Thymus (tissue), 2 donors: ENCODE measurements around the gene CDC42EP1. TPM values are rescaled to one million over a fixed set of nuclear protein-coding genes. Genes with fewer than 3 reads are reported as not detected.

Experiments used
- polyA plus RNA-seq: library from polyadenylated mRNA; stranded (reverse); fragments of 200-250 nt; gene quantifications from one replicate; pipeline ENCODE4 v1.2.3, GENCODE V29; 2013
- total RNA-seq: library from RNA; stranded (reverse); fragments of 120-200 nt; gene quantifications from one replicate; pipeline ENCODE4 v1.2.4, GENCODE V29; 2013
- donor health status: healthy.

CDC42EP1 gene
- total and polyA plus RNA-seq, 2 donors: 1.7 to 5.8 TPM

Other genes with a start within 250 kb of the CDC42EP1 start
- 0.28 TPM for gene ELFN2, start 133.0 kb upstream of the CDC42EP1 start, total RNA-seq
- 1.5 TPM for gene ELFN2, start 133.0 kb upstream of the CDC42EP1 start, polyA plus RNA-seq
- gene MFNG, start 74.1 kb upstream of the CDC42EP1 start, total RNA-seq: 56.4 TPM
- 27.7 TPM for gene MFNG, start 74.1 kb upstream of the CDC42EP1 start, polyA plus RNA-seq
- 1.1 TPM for gene CARD10, start 41.1 kb upstream of the CDC42EP1 start, total RNA-seq
- 4.2 TPM for gene CARD10, start 41.1 kb upstream of the CDC42EP1 start, polyA plus RNA-seq
- 65.1 TPM for gene LGALS2, start 19.6 kb downstream of the CDC42EP1 start, total RNA-seq
- gene LGALS2, start 19.6 kb downstream of the CDC42EP1 start, polyA plus RNA-seq: 42.3 TPM
- gene GGA1, start 48.4 kb downstream of the CDC42EP1 start, total RNA-seq: 20.1 TPM
- 99.5 TPM for gene GGA1, start 48.4 kb downstream of the CDC42EP1 start, polyA plus RNA-seq
- gene SH3BP1, start 79.2 kb downstream of the CDC42EP1 start, total RNA-seq: 21.3 TPM
- 23.0 TPM for gene SH3BP1, start 79.2 kb downstream of the CDC42EP1 start, polyA plus RNA-seq
- 25.0 TPM for gene PDXP, start 98.2 kb downstream of the CDC42EP1 start, total RNA-seq
- 8.9 TPM for gene PDXP, start 98.2 kb downstream of the CDC42EP1 start, polyA plus RNA-seq
- gene LGALS1, start 115.2 kb downstream of the CDC42EP1 start, total RNA-seq: 482 TPM
- 554 TPM for gene LGALS1, start 115.2 kb downstream of the CDC42EP1 start, polyA plus RNA-seq
- 32.6 TPM for gene NOL12, start 125.9 kb downstream of the CDC42EP1 start, total RNA-seq
- gene NOL12, start 125.9 kb downstream of the CDC42EP1 start, polyA plus RNA-seq: 26.6 TPM
- gene TRIOBP, start 136.6 kb downstream of the CDC42EP1 start, total RNA-seq: 19.5 TPM
- 29.8 TPM for gene TRIOBP, start 136.6 kb downstream of the CDC42EP1 start, polyA plus RNA-seq
- gene GCAT, start 247.5 kb downstream of the CDC42EP1 start, total RNA-seq: 4.8 TPM
- gene GCAT, start 247.5 kb downstream of the CDC42EP1 start, polyA plus RNA-seq: 7.8 TPM